Measurements from ENCODE around the gene DOK4. TPM values are rescaled to one million over a fixed set of nuclear protein-coding genes. Genes with fewer than 3 reads are reported as not detected.
A peak's percentile ranks its signal among the peaks of the same experiment; 100 is the strongest.

The DOK4 gene
- total RNA-seq, 3 donors from 2014 or later, result 68.4 to 143 (median 101) TPM

- intact Hi-C loops (cut with DNase I, micrococcal nuclease), result no loop called here
Observed at GRCh38 chr16:57530104-57530521, 43.8 kb upstream of the DOK4 start.

DNA sequence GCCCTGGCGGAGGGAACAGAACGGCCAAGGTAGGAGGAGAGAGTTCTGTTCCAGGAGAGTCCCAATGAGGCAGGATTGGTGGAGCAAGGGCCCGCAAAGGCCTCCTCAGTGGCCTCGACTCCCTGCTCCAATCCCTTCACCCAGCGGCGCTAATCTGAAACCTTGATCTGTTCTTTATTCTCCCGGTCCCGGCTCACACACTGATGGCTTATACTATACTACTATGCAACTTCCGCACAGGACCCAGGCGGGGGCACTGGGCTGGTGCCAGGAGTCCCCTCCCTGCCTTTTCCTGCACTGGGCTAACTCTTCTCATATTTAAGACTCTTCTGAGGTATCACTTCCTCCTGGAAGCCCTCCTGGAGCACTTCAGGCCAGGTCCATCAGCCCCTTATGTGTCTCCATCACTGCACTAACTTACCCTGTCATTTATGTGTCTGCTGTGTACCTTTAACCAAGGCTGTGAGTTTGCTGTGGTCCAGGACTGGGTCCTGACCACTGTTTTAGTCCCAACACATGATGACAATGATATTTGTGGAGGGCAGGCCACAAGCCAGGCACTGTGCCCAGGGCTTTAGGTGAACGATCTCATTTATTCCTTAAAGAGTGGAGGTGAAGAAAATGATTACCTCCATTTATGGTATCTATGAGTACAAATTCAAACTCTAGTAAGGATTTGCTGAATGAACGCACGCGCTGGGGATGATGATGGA lies 43.3 kb upstream of the DOK4 start:
- ATAC-seq, result peak; percentile 3
- no peak for DNase-seq
- no peaks in the 10 kb centered on the region for H3K9me3 ChIP-seq
- H3K4me1 ChIP-seq (ENCODE audit: low read depth), result peaks cover 13% of the 10 kb centered on the region
- TF ChIP-seq, protein P1, sequence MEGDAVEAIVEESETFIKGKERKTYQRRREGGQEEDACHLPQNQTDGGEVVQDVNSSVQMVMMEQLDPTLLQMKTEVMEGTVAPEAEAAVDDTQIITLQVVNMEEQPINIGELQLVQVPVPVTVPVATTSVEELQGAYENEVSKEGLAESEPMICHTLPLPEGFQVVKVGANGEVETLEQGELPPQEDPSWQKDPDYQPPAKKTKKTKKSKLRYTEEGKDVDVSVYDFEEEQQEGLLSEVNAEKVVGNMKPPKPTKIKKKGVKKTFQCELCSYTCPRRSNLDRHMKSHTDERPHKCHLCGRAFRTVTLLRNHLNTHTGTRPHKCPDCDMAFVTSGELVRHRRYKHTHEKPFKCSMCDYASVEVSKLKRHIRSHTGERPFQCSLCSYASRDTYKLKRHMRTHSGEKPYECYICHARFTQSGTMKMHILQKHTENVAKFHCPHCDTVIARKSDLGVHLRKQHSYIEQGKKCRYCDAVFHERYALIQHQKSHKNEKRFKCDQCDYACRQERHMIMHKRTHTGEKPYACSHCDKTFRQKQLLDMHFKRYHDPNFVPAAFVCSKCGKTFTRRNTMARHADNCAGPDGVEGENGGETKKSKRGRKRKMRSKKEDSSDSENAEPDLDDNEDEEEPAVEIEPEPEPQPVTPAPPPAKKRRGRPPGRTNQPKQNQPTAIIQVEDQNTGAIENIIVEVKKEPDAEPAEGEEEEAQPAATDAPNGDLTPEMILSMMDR (IDR thresholded peaks at IDR 0.05), result no peak
- no peaks in the 10 kb centered on the region for H3K36me3 ChIP-seq (ENCODE audit: low read depth)
- no peak overlapping the region for H3K4me3 ChIP-seq
- intact Hi-C loops (cut with DNase I, micrococcal nuclease), result loop anchor here in 1 of 2 donors (10.0 kb wide), 1 partner anchor 225 kb away; no protein-coding TSS in a partner anchor

More at GRCh38 chr16:57530104-57530521, 43.8 kb upstream of the DOK4 start:
- Histone ChIP-seq H3K4me1 (ENCODE audit: low read depth) (peaks cover 13% of the 10 kb centered on the region), H3K4me3 (no peak overlapping the region), H3K36me3 (ENCODE audit: low read depth) (no peaks in the 10 kb centered on the region), H3K9me3 (no peaks in the 10 kb centered on the region)
- TF ChIP-seq, protein P1 (IDR thresholded peaks at IDR 0.05), result no peak
- ATAC-seq (peak; percentile 66), DNase-seq (peak in 1 of 3 donors; percentile 69)

DNA sequence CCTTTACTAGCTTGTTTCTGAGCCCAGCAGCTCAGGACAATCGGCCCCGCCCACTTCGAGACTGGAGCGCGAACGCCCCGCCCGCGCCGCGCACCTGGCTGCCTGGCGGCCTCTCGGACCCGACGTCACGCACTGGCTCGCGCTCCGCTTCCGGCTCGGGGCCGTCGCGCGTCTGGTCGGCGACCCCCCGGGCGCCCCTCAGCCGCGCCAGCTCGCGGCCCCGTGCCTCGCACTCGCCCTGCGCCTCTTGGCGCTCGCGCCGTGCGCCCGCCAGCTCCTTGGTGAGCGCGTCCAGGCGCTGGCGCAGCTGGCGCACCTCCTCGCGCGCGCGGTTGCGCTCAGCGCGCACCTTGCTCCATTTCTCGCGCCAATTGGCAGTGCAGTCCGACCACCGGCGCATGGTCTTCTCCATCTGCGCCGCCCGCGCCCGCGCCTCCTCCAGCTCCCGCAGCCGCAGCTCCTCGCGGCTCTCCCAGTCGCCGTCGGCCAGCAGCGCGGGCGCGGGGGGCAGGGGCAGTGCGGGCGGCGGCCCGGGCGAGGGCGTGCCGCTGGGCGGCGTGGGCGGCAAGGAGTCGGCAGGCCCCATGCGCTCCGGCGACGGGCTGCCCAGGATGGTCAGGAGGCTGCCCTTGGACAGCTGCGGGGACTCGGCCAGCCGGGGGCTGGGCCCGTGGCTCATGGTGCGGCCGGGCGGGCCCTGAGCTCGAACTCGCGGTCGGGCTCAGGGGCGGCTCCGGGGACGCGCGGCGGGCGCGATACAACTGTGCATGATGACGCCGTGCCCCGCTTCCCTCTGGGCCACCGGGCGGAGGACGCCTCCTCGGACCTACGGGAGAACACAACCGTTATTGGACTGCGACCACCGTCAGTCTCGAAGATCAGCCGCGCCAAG lies 42.5 kb upstream of the DOK4 start:
- TF ChIP-seq, protein P1 (IDR thresholded peaks at IDR 0.05), result no peak
- no peak overlapping the region for H3K4me3 ChIP-seq
- intact Hi-C loops (cut with DNase I, micrococcal nuclease), result loop anchor here in 1 of 2 donors (10.0 kb wide), 1 partner anchor 224 kb away; no protein-coding TSS in a partner anchor
- H3K9me3 ChIP-seq, result no peaks in the 10 kb centered on the region
- DNase-seq (peak; percentile 76 to 86 (median 78)), ATAC-seq (peak; percentile 74)
- H3K36me3 ChIP-seq (ENCODE audit: low read depth), result no peaks in the 10 kb centered on the region
- peaks cover 10% of the 10 kb centered on the region for H3K4me1 ChIP-seq (ENCODE audit: low read depth)

- Histone ChIP-seq H3K4me3 (no peak overlapping the region), H3K9me3 (no peaks in the 10 kb centered on the region), H3K36me3 (ENCODE audit: low read depth) (no peaks in the 10 kb centered on the region), H3K4me1 (ENCODE audit: low read depth) (peaks cover 6% of the 10 kb centered on the region)
- DNase-seq, result peak in 1 of 3 donors; percentile 36
- no peak for ATAC-seq
- TF ChIP-seq, protein P1 (IDR thresholded peaks at IDR 0.05), result no peak
- intact Hi-C loops (cut with DNase I, micrococcal nuclease), result loop anchor here in 1 of 2 donors (10.0 kb wide), 1 partner anchor 223 kb away; no protein-coding TSS in a partner anchor
Observed at GRCh38 chr16:57527610-57528360, 41.5 kb upstream of the DOK4 start.

- ATAC-seq (no peak), DNase-seq (peak in 1 of 3 donors; percentile 37)
- no peaks in the 10 kb centered on the region for H3K9me3 ChIP-seq
- H3K4me1 ChIP-seq (ENCODE audit: low read depth), result peaks cover 5% of the 10 kb centered on the region
- intact Hi-C loops (cut with DNase I, micrococcal nuclease), result loop anchor here in 1 of 2 donors (10.0 kb wide), 1 partner anchor 222 kb away; no protein-coding TSS in a partner anchor
- H3K36me3 ChIP-seq (ENCODE audit: low read depth), result no peaks in the 10 kb centered on the region
- TF ChIP-seq, protein P1 (IDR thresholded peaks at IDR 0.05), result no peak
- no peak overlapping the region for H3K4me3 ChIP-seq
Observed at GRCh38 chr16:57527027-57527426, 40.7 kb upstream of the DOK4 start.

Measured in mucosa of descending colon (tissue), 3 donors.